Activated naive CD8-positive, alpha-beta T cell treated with anti-CD3 and anti-CD28 coated beads, Interleukin-2, amount 50 U/mL, for 24 hours (primary cell): Measurements from ENCODE around the gene RPP25.

Source experiments
- ATAC-seq: fragments of 150-1000 bp; cut with Tn5 transposase; one replicate; pipeline ENCODE4 v1.10.0; 2021
- DNase-seq: peaks from one replicate; pipeline ENCODE4 v3.0.0; 2021
- H3K27ac Mint-ChIP-seq: one replicate; pipeline ENCODE4 v1.8.0; 2021; ENCODE audit warnings: mild to moderate bottlenecking, mixed read lengths
- H3K27me3 Mint-ChIP-seq: one replicate; pipeline ENCODE4 v1.8.0; 2021; ENCODE audit warnings: mixed read lengths
- H3K36me3 Mint-ChIP-seq: one replicate; pipeline ENCODE4 v1.8.0; 2021; ENCODE audit warnings: low read depth, mixed read lengths
- H3K4me1 Mint-ChIP-seq: one replicate; pipeline ENCODE4 v1.8.0; 2021; ENCODE audit warnings: mixed read lengths
- H3K4me3 Mint-ChIP-seq: one replicate; pipeline ENCODE4 v1.8.0; 2021; ENCODE audit warnings: mild to moderate bottlenecking, moderate library complexity, mixed read lengths
- H3K9me3 Mint-ChIP-seq: one replicate; pipeline ENCODE4 v1.8.0; 2021; ENCODE audit warnings: mixed read lengths

RPP25 gene

DNA sequence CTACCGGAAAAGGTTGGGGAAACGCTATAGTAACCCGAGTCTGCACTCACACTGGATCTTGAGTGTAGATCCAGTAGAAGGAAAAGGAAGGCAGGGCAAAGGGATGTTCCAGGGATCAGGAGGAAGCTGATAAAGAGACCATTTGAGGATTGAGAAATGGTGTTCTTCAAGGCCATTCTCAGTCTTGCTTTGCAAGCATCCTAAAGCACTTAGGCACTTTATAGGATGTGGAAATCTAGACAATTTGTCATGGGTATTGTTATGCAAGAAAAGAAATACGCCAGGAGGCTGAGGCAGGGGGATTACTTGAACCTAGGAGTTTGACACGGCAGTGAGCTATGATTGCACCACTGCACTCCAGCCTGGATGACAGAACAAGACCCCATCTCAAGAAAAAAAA is 25.6 kb upstream of the RPP25 start:
- no peak for ATAC-seq
- Mint-ChIP-seq H3K36me3 (no peaks in the 10 kb centered on the region), H3K4me3 (no peak overlapping the region), H3K27me3 (peaks cover 29% of the 10 kb centered on the region), H3K27ac (no peak overlapping the region), H3K4me1 (peaks cover 40% of the 10 kb centered on the region), H3K9me3 (no peaks in the 10 kb centered on the region)
- no peak for DNase-seq

DNA sequence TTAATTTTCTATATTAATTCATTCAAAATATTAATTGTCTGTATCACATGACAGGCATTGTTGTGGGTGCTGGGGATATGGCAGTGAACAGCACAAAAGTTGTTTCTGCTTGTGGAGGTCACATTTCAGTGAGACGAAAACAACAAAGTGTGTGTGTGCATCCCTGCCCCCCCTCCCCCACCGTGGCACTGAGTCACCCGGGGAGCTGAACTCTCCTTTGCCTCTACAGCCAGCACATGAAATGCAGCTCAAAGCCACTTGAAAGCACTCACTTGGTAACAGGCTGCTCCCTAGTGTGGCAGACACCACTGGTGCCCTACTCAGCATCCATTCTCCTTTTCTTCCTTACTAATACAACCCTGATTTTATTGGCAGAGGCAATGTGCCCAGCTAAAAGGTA is 21.9 kb upstream of the RPP25 start:
- Mint-ChIP-seq H3K27ac (no peak overlapping the region), H3K4me1 (peaks cover 27% of the 10 kb centered on the region), H3K36me3 (no peaks in the 10 kb centered on the region), H3K9me3 (no peaks in the 10 kb centered on the region), H3K27me3 (peaks cover 21% of the 10 kb centered on the region), H3K4me3 (no peak overlapping the region)
- ATAC-seq: peak; percentile 94
- DNase-seq: peak; percentile 68

DNA sequence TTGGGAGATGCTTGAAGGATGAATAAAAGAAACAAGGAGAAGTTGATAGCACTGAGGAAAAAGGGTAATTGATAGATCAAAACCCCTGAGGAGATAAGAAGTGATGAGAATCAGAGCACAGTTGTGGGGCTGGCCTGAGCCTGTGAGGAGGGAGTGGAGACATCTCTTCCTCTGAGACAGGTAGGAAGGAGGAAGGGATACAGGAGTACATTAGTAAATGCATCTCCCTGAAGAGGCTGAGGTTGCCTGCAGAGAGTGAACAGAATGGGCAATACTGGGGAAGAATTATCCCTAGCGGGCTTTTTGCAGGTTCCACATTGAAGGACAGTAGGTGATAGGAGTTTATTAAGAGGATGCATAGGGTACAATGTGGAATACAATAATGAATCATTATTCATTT is 21.5 kb upstream of the RPP25 start:
- DNase-seq (no peak), ATAC-seq (peak; percentile 23)
- H3K4me1 Mint-ChIP-seq: peaks cover 23% of the 10 kb centered on the region
- H3K27ac Mint-ChIP-seq: peak overlapping the region; percentile 50
- H3K36me3 Mint-ChIP-seq: no peaks in the 10 kb centered on the region
- no peaks in the 10 kb centered on the region for H3K9me3 Mint-ChIP-seq
- peak overlapping the region; percentile 21 for H3K4me3 Mint-ChIP-seq
- H3K27me3 Mint-ChIP-seq: peaks cover 21% of the 10 kb centered on the region

DNA sequence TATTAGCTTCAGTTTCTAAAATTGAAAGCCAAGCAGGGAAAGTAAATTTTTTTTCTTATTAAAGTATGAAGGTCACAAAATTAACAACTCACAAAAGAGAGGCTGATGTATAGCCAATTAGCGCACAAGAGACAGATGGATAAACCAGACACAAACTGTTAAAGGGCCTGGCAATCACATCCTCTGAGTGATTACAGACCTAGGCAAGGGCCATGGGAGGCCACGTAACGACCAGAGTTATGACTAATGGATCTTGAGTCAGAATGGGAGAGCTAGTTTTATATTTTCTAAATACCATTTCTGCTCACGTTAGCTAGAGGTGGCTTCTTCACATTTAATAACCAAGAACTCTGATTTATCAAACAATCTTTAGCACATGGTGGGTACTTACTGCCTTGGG is 21.0 kb upstream of the RPP25 start:
- no peaks in the 10 kb centered on the region for H3K36me3 Mint-ChIP-seq
- H3K4me1 Mint-ChIP-seq: peaks cover 21% of the 10 kb centered on the region
- peak overlapping the region; percentile 50 for H3K27ac Mint-ChIP-seq
- no peaks in the 10 kb centered on the region for H3K9me3 Mint-ChIP-seq
- ATAC-seq (peak; percentile 91), DNase-seq (no peak)
- H3K4me3 Mint-ChIP-seq: peak overlapping the region; percentile 21
- peaks cover 25% of the 10 kb centered on the region for H3K27me3 Mint-ChIP-seq

DNA sequence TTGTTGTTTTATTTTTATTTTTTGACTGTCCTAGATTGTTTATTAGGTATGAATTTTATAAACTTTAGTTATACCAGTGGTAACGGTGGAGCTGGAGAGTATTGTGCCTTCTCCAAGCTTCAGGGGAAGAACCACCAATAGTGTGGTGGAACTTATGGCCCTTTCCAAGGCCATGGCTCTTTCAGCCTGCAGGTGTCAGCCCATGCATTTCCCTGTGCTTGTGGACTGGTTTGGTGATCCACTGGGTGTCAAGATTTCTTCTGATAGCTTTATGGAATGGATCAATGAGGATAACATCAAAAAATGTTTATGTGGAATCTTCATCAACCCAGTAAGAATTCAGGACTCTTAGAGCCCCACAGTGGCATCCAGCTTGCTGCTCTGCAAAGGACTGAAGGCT is 19.6 kb upstream of the RPP25 start:
- H3K9me3 Mint-ChIP-seq: no peaks in the 10 kb centered on the region
- no peaks in the 10 kb centered on the region for H3K36me3 Mint-ChIP-seq
- H3K4me3 Mint-ChIP-seq: no peak overlapping the region
- H3K27me3 Mint-ChIP-seq: peaks cover 21% of the 10 kb centered on the region
- no peak overlapping the region for H3K27ac Mint-ChIP-seq
- no peak for DNase-seq
- peaks cover 18% of the 10 kb centered on the region for H3K4me1 Mint-ChIP-seq
- ATAC-seq: no peak

DNA sequence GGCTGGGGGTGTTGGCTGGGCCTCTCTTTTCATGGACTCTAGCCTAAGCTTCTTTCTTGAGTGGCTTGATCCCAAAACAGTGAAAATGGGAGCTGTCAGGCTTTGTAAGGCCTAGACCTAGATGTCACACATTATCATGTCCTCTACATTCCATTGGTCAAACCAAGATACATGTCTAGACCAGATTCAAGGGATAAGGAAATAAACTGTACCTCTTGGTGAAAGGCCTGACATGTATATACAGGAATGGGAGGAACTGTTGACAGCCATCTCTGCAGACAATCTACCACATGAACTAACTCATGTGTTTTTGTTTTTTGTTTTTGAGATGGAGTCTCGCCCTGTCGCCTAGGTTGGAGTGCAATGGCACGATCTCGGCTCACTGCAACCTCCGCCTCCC is 11.1 kb upstream of the RPP25 start:
- no peaks in the 10 kb centered on the region for H3K4me1 Mint-ChIP-seq
- H3K27ac Mint-ChIP-seq: no peak overlapping the region
- DNase-seq (no peak), ATAC-seq (no peak)
- no peaks in the 10 kb centered on the region for H3K9me3 Mint-ChIP-seq
- no peaks in the 10 kb centered on the region for H3K36me3 Mint-ChIP-seq
- peaks cover 12% of the 10 kb centered on the region for H3K27me3 Mint-ChIP-seq
- no peak overlapping the region for H3K4me3 Mint-ChIP-seq

DNA sequence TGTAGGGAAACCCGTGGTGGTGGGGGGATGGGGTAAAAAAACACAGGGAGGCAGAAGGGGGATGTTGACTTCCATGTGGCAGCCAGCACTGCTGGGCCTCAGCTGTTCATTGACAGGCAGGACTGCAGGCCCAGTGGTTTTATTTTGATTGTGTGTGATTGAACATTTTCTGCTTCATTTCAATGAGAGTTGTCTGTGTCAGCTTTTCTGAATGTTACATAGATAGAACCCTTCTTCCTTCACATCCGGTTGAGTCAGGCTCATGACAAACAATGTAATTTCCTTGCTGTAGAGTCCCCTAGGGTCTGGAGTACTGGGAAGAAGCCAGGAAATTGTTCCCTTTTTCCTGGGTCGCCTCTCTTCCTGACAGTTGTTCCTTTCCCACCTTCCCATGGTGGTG is 8.2 kb upstream of the RPP25 start:
- H3K4me1 Mint-ChIP-seq: peaks cover 20% of the 10 kb centered on the region
- DNase-seq: no peak
- peaks cover 28% of the 10 kb centered on the region for H3K27me3 Mint-ChIP-seq
- no peaks in the 10 kb centered on the region for H3K36me3 Mint-ChIP-seq
- no peak overlapping the region for H3K4me3 Mint-ChIP-seq
- ATAC-seq: no peak
- no peaks in the 10 kb centered on the region for H3K9me3 Mint-ChIP-seq
- H3K27ac Mint-ChIP-seq: no peak overlapping the region

DNA sequence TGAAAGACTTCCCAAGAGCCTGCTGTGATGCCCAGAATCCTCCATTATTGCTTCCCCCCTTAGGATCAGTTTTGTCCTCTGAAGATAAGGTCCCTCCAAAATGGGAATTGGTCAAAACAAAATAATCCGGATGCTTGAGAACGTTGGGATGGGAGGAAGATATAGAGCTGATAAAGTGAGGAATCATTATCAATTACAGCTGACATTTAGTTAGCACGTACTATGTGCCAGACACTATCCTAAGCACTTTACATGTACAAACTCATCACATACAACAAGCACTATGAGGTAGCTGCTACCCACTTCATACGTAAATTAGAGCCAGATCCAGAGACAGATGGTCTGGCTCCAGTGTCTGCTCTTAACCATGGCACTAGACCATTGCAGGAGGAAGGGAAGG is 6.6 kb upstream of the RPP25 start:
- Mint-ChIP-seq H3K4me3 (no peak overlapping the region), H3K27ac (no peak overlapping the region), H3K36me3 (no peaks in the 10 kb centered on the region), H3K27me3 (peaks cover 44% of the 10 kb centered on the region), H3K9me3 (no peaks in the 10 kb centered on the region), H3K4me1 (peaks cover 34% of the 10 kb centered on the region)
- no peak for ATAC-seq
- no peak for DNase-seq

DNA sequence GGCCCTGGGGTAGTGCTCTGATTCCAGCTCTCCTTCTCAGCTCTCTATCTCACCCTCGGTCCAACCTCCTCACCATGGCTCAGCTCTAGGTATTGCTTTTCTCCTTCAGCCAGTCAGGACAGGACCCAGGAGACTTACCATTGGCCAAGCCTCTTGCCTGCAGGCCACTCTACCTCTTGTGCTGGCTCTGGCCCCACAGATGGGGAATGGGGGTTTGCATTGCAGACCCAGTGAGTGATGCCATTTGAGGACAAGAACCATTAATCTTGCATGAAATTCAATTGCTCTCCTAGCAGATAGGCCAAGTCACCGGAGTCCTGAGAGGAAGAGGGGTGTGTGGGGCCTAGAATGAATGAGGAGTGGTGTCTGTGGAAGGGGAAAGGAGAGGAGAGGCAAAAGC is 6.1 kb upstream of the RPP25 start:
- peak overlapping the region; percentile 12 for H3K27ac Mint-ChIP-seq
- no peaks in the 10 kb centered on the region for H3K9me3 Mint-ChIP-seq
- DNase-seq: no peak
- peaks cover 38% of the 10 kb centered on the region for H3K4me1 Mint-ChIP-seq
- peaks cover 49% of the 10 kb centered on the region for H3K27me3 Mint-ChIP-seq
- H3K36me3 Mint-ChIP-seq: no peaks in the 10 kb centered on the region
- no peak overlapping the region for H3K4me3 Mint-ChIP-seq
- ATAC-seq: no peak

DNA sequence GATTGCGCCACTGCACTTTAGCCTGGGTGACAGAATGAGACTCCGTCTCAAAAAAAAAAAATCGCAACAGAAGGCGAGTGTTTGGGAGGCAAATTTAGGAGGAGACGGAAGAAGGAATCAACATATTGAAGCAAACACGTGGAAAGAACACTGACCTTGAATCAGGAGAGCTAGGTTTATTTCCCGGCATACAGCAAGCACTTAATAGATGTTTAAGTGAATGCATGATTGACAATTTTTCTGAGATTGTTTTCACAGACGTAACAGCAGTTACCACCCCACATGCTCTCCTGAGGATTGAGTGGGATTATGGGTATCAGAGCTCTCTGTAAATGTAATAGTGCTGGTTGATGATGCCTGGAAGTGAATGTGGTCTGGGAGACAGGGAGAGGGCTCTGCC is 5.6 kb upstream of the RPP25 start:
- peaks cover 53% of the 10 kb centered on the region for H3K27me3 Mint-ChIP-seq

DNA sequence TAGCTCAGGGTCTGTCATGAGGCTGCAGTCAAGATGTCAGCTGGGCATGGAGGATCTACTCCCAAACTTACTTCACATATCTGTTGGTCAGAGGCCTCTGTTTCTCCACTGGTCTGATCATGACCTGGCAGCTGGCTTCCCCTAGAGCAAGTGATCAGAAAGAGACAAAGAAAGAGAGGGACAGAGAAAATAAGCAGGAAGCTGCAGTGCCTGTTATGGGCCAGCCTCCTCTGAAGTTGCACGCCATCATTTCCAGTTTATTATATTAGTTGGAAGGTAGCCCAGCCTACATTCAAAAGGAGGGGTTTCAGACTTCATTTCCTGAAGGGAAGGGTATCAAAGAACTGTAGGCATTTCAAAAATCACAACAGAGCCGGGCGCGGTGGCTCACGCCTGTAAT is 5.0 kb upstream of the RPP25 start:
- Mint-ChIP-seq H3K4me1 (peaks cover 43% of the 10 kb centered on the region), H3K4me3 (peak overlapping the region; percentile 27), H3K36me3 (no peaks in the 10 kb centered on the region), H3K27me3 (peaks cover 53% of the 10 kb centered on the region), H3K9me3 (no peaks in the 10 kb centered on the region), H3K27ac (peak overlapping the region; percentile 87)
- DNase-seq (no peak), ATAC-seq (no peak)

More for the DNA sequence above, 5.6 kb upstream of the RPP25 start:
- H3K4me1 Mint-ChIP-seq: peaks cover 43% of the 10 kb centered on the region
- no peak for ATAC-seq
- DNase-seq: no peak
- no peaks in the 10 kb centered on the region for H3K9me3 Mint-ChIP-seq
- H3K27ac Mint-ChIP-seq: no peak overlapping the region
- H3K36me3 Mint-ChIP-seq: no peaks in the 10 kb centered on the region
- H3K4me3 Mint-ChIP-seq: no peak overlapping the region

DNA sequence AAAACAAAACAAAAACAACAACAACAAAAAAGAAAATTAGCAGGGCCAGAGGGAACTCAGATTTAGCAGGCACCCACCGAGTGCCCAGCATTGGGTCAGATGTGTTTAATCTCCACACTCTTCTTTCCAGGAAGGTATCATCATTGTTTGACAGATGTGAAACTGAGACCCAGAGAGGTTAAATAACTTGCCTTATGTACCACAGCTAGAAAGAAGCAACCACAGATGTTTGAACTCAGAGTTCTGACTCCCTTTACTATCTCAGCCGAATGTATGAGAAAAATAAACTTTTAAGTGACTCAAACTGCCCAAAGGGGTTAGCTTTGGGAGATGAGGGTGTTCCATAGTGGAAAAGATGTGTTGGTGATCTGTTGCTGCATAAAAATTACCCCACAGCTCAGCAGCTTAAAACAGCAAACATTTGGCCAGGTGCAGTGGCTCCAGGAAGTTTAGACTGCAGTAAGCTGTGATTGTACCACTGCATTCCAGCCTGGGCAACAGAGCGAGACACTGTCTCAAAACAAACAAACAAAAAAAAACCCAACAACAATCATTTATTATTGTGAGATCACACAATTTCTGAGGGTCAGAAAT is 4.5 kb upstream of the RPP25 start:
- no peaks in the 10 kb centered on the region for H3K36me3 Mint-ChIP-seq
- H3K4me1 Mint-ChIP-seq: peaks cover 44% of the 10 kb centered on the region
- H3K27me3 Mint-ChIP-seq: peaks cover 53% of the 10 kb centered on the region
- DNase-seq (no peak), ATAC-seq (peak; percentile 77)
- H3K27ac Mint-ChIP-seq: peak overlapping the region; percentile 87
- no peaks in the 10 kb centered on the region for H3K9me3 Mint-ChIP-seq
- H3K4me3 Mint-ChIP-seq: peak overlapping the region; percentile 27

DNA sequence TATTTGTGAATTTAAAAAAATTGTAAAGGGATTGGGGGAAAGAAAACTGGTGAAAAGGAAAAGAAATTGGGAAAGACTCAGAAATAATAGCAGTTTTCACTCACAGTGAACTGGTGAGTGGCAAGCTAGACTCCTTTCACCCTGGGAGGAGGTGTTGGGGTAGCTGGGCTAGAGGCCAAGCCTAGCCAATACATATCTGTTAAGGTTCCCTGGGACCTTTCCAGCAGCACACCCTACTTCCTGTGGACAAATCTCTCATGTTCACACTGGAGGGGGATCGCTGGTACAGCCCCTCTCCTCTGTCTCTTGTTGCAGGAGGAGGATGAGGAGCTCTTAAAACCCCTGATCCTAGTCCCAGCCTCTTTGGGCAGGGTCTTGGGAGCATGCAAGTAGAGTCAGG is 3.7 kb upstream of the RPP25 start:
- H3K36me3 Mint-ChIP-seq: no peaks in the 10 kb centered on the region
- no peaks in the 10 kb centered on the region for H3K9me3 Mint-ChIP-seq
- DNase-seq (no peak), ATAC-seq (no peak)
- peak overlapping the region; percentile 60 for H3K27ac Mint-ChIP-seq
- H3K4me3 Mint-ChIP-seq: peak overlapping the region; percentile 36
- H3K4me1 Mint-ChIP-seq: peaks cover 50% of the 10 kb centered on the region
- H3K27me3 Mint-ChIP-seq: peaks cover 53% of the 10 kb centered on the region

DNA sequence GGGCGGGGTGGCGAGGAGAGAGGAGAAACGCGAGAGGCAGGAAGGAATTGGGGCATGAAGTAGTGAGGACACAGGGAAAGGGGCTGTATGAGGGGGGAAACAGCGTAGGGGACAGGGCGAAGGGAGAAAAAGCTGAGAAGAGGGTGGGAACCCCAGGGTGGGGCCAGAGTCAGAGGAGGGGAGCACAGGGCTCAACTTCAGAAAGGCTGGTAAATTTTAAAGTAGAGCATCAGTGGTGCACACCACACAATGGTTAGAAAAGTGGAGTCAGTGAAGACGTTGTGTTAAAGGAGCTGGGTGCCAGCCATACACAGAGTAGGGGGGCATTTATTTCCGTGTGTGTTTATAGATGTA is 3.0 kb upstream of the RPP25 start:
- ATAC-seq: no peak
- H3K36me3 Mint-ChIP-seq: no peaks in the 10 kb centered on the region
- H3K4me3 Mint-ChIP-seq: no peak overlapping the region
- H3K27ac Mint-ChIP-seq: no peak overlapping the region
- H3K27me3 Mint-ChIP-seq: peaks cover 53% of the 10 kb centered on the region
- peaks cover 54% of the 10 kb centered on the region for H3K4me1 Mint-ChIP-seq
- no peaks in the 10 kb centered on the region for H3K9me3 Mint-ChIP-seq
- DNase-seq: no peak

DNA sequence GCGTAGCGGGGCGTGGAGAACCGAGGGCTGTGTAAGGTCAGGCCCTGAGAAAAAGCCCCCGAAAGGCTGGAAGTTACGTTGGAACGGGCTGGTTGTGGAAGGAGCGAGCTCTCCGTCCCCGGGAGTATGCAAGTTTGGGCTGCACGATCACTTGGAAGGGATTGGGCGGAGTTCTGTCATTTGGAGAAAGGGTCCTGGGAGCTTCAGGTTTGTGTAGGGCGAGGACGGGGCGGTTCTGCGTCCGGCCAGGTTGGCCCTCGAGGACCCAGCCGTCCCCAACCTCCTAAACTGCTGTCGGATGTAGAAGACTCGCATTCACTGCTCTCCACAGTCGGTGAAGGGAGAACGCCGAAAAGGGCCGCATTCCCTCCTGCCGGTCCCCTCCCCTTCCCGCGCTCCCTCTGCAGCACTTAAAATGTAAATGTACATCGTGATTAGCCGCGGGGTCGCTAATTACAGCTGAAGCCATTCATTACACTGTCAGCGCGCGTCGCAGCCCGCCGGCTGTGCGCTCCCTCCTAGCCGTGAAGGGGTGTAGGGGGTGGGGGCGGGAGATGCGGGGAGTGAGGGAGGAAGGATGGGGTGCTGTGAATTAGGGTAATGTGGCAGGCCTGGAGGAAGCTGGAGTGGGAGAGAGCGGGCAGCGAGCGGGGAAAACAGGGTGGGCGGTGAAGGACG is 2.5 kb upstream of the RPP25 start:
- DNase-seq: no peak
- Mint-ChIP-seq H3K9me3 (no peaks in the 10 kb centered on the region), H3K4me1 (peaks cover 59% of the 10 kb centered on the region), H3K4me3 (peak overlapping the region; percentile 37), H3K36me3 (no peaks in the 10 kb centered on the region), H3K27me3 (peaks cover 51% of the 10 kb centered on the region), H3K27ac (no peak overlapping the region)
- ATAC-seq: no peak
